NCI-H146 treated with DMSO at 0.1 percent for 48 hours (cell line): ENCODE results near the gene ITGA7.

Experiments
- DNase-seq: peaks from one replicate; lab custom pipeline; 2025; ENCODE audit not compliant: unreplicated experiment; lab: John Stamatoyannopoulos, UW

Gene ITGA7

GRCh38 chr12:55718015-55718414 lies 10.3 kb upstream of the ITGA7 start:
- no peak for DNase-seq

GRCh38 chr12:55717011-55718007 lies 9.6 kb upstream of the ITGA7 start:
- DNase-seq = no peak

GRCh38 chr12:55716582-55716957 lies 8.9 kb upstream of the ITGA7 start:
- no peak for DNase-seq

- peak; percentile 81 for DNase-seq
Measured at GRCh38 chr12:55715833-55716581, 8.3 kb upstream of the ITGA7 start, which contains the start of gene BLOC1S1. BLOC1S1 (plus strand) TSS chr12:55716046; CDS start chr12:55716052, 6 bp downstream.

GRCh38 chr12:55715169-55715764 lies 7.6 kb upstream of the ITGA7 start:
- no peak for DNase-seq

- DNase-seq = no peak
Measured at GRCh38 chr12:55713721-55714120, 6.0 kb upstream of the ITGA7 start.

GRCh38 chr12:55712700-55713415 lies 5.2 kb upstream of the ITGA7 start:
- no peak for DNase-seq

- no peak for DNase-seq
Measured at GRCh38 chr12:55711786-55712553, 4.3 kb upstream of the ITGA7 start.

GRCh38 chr12:55708695-55709233 lies 1.1 kb upstream of the ITGA7 start:
- DNase-seq = no peak

GRCh38 chr12:55707219-55707671 lies 459 bp downstream of the ITGA7 start:
- no peak for DNase-seq

- no peak for DNase-seq
Measured at GRCh38 chr12:55706568-55707218, 1.0 kb downstream of the ITGA7 start.

- no peak for DNase-seq
Measured at GRCh38 chr12:55705782-55706402, 1.8 kb downstream of the ITGA7 start.

- DNase-seq = no peak
Measured at GRCh38 chr12:55704824-55705718, 2.6 kb downstream of the ITGA7 start.

- DNase-seq = no peak
Measured at GRCh38 chr12:55703901-55704761, 3.6 kb downstream of the ITGA7 start.

- no peak for DNase-seq
Measured at GRCh38 chr12:55703288-55703687, 4.4 kb downstream of the ITGA7 start.

GRCh38 chr12:55702861-55703260 lies 4.8 kb downstream of the ITGA7 start:
- no peak for DNase-seq
